Endodermal cell (in vitro differentiated cells): ENCODE data around the gene TPSB2. TPM values are rescaled to one million over a fixed set of nuclear protein-coding genes. Genes with fewer than 3 reads are reported as not detected.
A peak's percentile ranks its signal among the peaks of the same experiment; 100 is the strongest.
"Not testable (repeated sequence)": the region's sequence is repeated elsewhere in the genome, so short reads cannot be mapped to it uniquely, and the experiment has no call there.

Experiments
- DNase-seq: peaks from one replicate; pipeline ENCODE4 v3.0.0-alpha.2; 2017
- H3K27ac ChIP-seq: 2 replicates; pipeline ENCODE4 v1.5.1; 2013; ENCODE audit warnings: mild to moderate bottlenecking, low read depth, low read length, moderate library complexity
- H3K27me3 ChIP-seq: 2 replicates; pipeline ENCODE4 v1.6.1; 2013; ENCODE audit warnings: mild to moderate bottlenecking, low read length, moderate library complexity; ENCODE audit not compliant: insufficient read depth, control insufficient read depth, poor library complexity, severe bottlenecking
- H3K36me3 ChIP-seq: 2 replicates; pipeline ENCODE4 v1.7.0; 2013; ENCODE audit warnings: mild to moderate bottlenecking, low read length, moderate library complexity; ENCODE audit not compliant: control insufficient read depth, insufficient read depth
- H3K4me1 ChIP-seq: one replicate; pipeline ENCODE4 v1.7.0; 2013; ENCODE audit warnings: low read length; ENCODE audit not compliant: control insufficient read depth, insufficient read depth
- H3K4me3 ChIP-seq: 2 replicates; pipeline ENCODE4 v1.5.1; 2013; ENCODE audit warnings: mild to moderate bottlenecking, low read length, moderate library complexity
- H3K9ac ChIP-seq: 2 replicates; pipeline ENCODE4 v1.6.1; 2013; ENCODE audit warnings: mild to moderate bottlenecking, low read length, moderate library complexity; ENCODE audit not compliant: poor library complexity, severe bottlenecking; ENCODE audit errors: extremely low read depth
- H3K9me3 ChIP-seq: 2 replicates; pipeline ENCODE4 v1.6.1; 2013; ENCODE audit warnings: mild to moderate bottlenecking, low read length, moderate library complexity; ENCODE audit not compliant: control insufficient read depth
- H3K27ac Mint-ChIP-seq: 2 replicates; pipeline ENCODE4 v1.8.0; 2020; ENCODE audit warnings: mixed read lengths
- H3K27me3 Mint-ChIP-seq: 2 replicates; pipeline ENCODE4 v1.8.0; 2021; ENCODE audit warnings: mild to moderate bottlenecking, mixed read lengths; ENCODE audit not compliant: insufficient read depth
- H3K36me3 Mint-ChIP-seq: 2 replicates; pipeline ENCODE4 v1.8.0; 2020; ENCODE audit warnings: low read depth, mixed read lengths
- H3K4me1 Mint-ChIP-seq: 2 replicates; pipeline ENCODE4 v1.8.0; 2020; ENCODE audit warnings: mixed read lengths
- H3K4me3 Mint-ChIP-seq: 2 replicates; pipeline ENCODE4 v1.8.0; 2020; ENCODE audit warnings: mild to moderate bottlenecking, moderate library complexity, mixed read lengths
- H3K9me3 Mint-ChIP-seq: 2 replicates; pipeline ENCODE4 v1.8.0; 2020; ENCODE audit warnings: mild to moderate bottlenecking, mixed read lengths
- CTCF ChIP-seq: fragments of 200-600 bp; sonication (generic); conservative IDR thresholded peaks from 2 replicates; pipeline ENCODE4 v1.5.0; 2021; ENCODE audit warnings: antibody characterized with exemption, mild to moderate bottlenecking
- WGBS, 2 experiments: methylation state at CpG; one replicate each; pipeline versions ENCODE4 v1.1.5 to v1.1.7; 2013; ENCODE audit warnings: missing lambda C conversion rate in 2 of 2, mixed read lengths in 1 of 2; ENCODE audit not compliant: insufficient coverage in 1 of 2, insufficient read length in 1 of 2; 5-methylcytosine and 5-hydroxymethylcytosine counted together
- total RNA-seq, 2 donors: library from RNA; stranded (reverse); fragmentation: NEBNext Ultra II Directional in 1 of 2; extraction: Animal tissue kit (Norgen Biotek cat#: 25700) in 1 of 2; gene quantifications; 2 replicates in 1 of 2; 3 replicates in 1 of 2; pipeline ENCODE4 v1.2.1, GENCODE V29; 2021

The TPSB2 gene
- total RNA-seq, 2 donors from 2014 or later: not detected

- Histone ChIP-seq H3K9ac (no peak overlapping the region), H3K4me1 (no peaks in the 10 kb centered on the region), H3K27ac (no peak overlapping the region), H3K27me3 (no peaks in the 10 kb centered on the region), H3K36me3 (no peaks in the 10 kb centered on the region), H3K9me3 (no peaks in the 10 kb centered on the region), H3K4me3 (no peak overlapping the region)
- Mint-ChIP-seq H3K27ac (no peak overlapping the region), H3K9me3 (no peaks in the 10 kb centered on the region), H3K4me3 (no peak overlapping the region), H3K4me1 (no peaks in the 10 kb centered on the region), H3K36me3 (peaks cover 21% of the 10 kb centered on the region), H3K27me3 (no peaks in the 10 kb centered on the region)
- no peak for DNase-seq
- WGBS, 2 experiments: 93 to 94% methylated on average over 24 to 25 of the region's 25 CpGs
- TF ChIP-seq CTCF: no peak
These were observed 28.5 kb downstream of the TPSB2 start for GRCh38 chr16:1201444-1201843.

GRCh38 chr16:1200014-1200627, 29.9 kb downstream of the TPSB2 start:
- Mint-ChIP-seq H3K27me3 (no peaks in the 10 kb centered on the region), H3K36me3 (peaks cover 21% of the 10 kb centered on the region), H3K4me1 (no peaks in the 10 kb centered on the region), H3K27ac (peak overlapping the region; percentile 46), H3K9me3 (no peaks in the 10 kb centered on the region), H3K4me3 (no peak overlapping the region)
- Histone ChIP-seq H3K27ac (no peak overlapping the region), H3K27me3 (no peaks in the 10 kb centered on the region), H3K9ac (no peak overlapping the region), H3K9me3 (no peaks in the 10 kb centered on the region), H3K4me1 (no peaks in the 10 kb centered on the region), H3K36me3 (no peaks in the 10 kb centered on the region), H3K4me3 (no peak overlapping the region)
- TF ChIP-seq CTCF: no peak
- WGBS, 2 experiments: 96 to 98% methylated on average over 28 to 38 of the region's 38 CpGs
- no peak for DNase-seq

- Histone ChIP-seq H3K9ac (no peak overlapping the region), H3K4me1 (no peaks in the 10 kb centered on the region), H3K4me3 (no peak overlapping the region), H3K36me3 (no peaks in the 10 kb centered on the region), H3K27me3 (no peaks in the 10 kb centered on the region), H3K27ac (no peak overlapping the region), H3K9me3 (no peaks in the 10 kb centered on the region)
- Mint-ChIP-seq H3K36me3 (peaks cover 20% of the 10 kb centered on the region), H3K4me1 (no peaks in the 10 kb centered on the region), H3K27ac (peak overlapping the region; percentile 46), H3K27me3 (no peaks in the 10 kb centered on the region), H3K9me3 (no peaks in the 10 kb centered on the region), H3K4me3 (no peak overlapping the region)
- 94 to 95% methylated on average over 5 to 10 of the region's 19 CpGs for WGBS, 2 experiments
- no peak for DNase-seq
- TF ChIP-seq CTCF: no peak
These were observed 30.5 kb downstream of the TPSB2 start for GRCh38 chr16:1199347-1200013.

GRCh38 chr16:1198671-1199346, 31.2 kb downstream of the TPSB2 start:
- not testable (repeated sequence) for DNase-seq, H3K27ac Mint-ChIP-seq, H3K4me1 Mint-ChIP-seq, H3K9me3 Mint-ChIP-seq, H3K9ac ChIP-seq, H3K27me3 ChIP-seq, H3K36me3 ChIP-seq, H3K27me3 Mint-ChIP-seq, H3K4me3 ChIP-seq, H3K9me3 ChIP-seq, H3K4me1 ChIP-seq, H3K4me3 Mint-ChIP-seq, H3K27ac ChIP-seq
- peaks cover 20% of the 10 kb centered on the region for H3K36me3 Mint-ChIP-seq
- 94 to 96% methylated on average over 7 to 21 of the region's 44 CpGs for WGBS, 2 experiments
